Astrocyte (in vitro differentiated cells and primary cell): ENCODE measurements around the gene SPINK4.

Source experiments
- EZH2 ChIP-seq: IDR thresholded peaks from 2 replicates; pipeline ENCODE4 v1.6.1; 2012; ENCODE audit warnings: mild to moderate bottlenecking, low read length, inconsistent platforms; ENCODE audit not compliant: insufficient read depth
- TF ChIP-seq, protein P1 (sequence below): IDR thresholded peaks from 2 replicates; pipeline ENCODE4 v1.5.1; 2011; ENCODE audit warnings: low read depth, mild to moderate bottlenecking, inconsistent platforms, low read length, moderate library complexity; ENCODE audit not compliant: insufficient read depth

DNA sequence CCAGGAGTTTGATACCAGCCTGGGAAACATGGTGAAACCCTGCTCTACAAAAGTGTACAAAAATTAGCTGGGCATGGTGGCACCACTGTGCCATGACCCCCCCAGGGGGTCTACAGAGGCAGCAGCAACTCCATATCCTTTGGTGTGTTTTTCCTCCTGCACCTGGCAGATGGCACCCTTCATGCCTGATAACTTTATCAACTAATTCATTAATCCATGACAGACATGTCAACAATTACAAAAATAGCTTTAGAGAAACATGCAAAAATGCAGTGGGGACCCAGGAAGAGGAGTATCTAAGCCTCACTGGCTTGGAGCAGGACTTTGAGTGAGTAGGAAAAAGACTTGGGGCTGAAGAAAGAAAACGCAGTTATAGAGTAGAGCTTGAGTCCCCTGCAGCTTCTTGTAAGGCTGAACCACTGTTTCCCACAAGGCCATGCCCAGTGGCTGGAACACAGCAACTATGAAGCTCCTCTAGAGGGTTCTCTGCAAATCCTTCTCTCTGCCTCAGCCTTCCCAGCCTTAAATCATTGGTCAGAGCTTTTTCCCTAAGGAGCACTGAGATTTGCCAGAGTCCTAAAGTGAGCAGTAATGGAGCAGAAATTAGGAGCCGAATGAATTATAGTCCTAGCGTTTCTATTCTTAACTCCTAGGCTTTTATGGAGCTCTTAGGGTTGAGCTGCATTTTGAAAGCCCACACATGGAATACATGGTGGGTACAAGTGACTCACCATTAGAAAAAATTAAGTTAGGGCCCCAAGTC lies 47.3 kb upstream of the SPINK4 start:
- no peak for TF ChIP-seq EZH2
- TF ChIP-seq, protein P1, sequence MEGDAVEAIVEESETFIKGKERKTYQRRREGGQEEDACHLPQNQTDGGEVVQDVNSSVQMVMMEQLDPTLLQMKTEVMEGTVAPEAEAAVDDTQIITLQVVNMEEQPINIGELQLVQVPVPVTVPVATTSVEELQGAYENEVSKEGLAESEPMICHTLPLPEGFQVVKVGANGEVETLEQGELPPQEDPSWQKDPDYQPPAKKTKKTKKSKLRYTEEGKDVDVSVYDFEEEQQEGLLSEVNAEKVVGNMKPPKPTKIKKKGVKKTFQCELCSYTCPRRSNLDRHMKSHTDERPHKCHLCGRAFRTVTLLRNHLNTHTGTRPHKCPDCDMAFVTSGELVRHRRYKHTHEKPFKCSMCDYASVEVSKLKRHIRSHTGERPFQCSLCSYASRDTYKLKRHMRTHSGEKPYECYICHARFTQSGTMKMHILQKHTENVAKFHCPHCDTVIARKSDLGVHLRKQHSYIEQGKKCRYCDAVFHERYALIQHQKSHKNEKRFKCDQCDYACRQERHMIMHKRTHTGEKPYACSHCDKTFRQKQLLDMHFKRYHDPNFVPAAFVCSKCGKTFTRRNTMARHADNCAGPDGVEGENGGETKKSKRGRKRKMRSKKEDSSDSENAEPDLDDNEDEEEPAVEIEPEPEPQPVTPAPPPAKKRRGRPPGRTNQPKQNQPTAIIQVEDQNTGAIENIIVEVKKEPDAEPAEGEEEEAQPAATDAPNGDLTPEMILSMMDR, result no peak
